8988T (cell line): Measurements from ENCODE around the gene PLA2G4E.

ENCODE experiments used
- DNase-seq: peaks from one replicate; pipeline ENCODE4 v3.0.0; 2011

The PLA2G4E gene

DNA sequence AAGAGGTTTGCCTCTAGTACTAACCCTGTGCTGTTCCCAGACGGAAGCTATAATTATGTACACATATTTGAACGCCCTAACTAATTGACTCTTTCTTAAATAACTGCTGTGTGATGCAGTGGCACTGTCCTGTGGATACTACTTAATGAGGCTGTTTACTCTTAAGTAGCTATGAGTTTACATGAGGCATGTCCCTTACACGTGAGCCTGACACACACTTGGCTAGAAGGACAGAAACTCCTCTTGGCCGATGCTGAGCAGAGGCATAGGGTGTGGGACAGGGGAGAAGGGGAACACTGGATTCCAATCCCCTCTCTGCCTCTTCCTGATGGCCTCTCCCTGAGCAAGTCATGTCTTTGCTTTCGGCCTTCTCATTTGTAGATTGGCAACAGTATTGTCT lies 70.4 kb downstream of the PLA2G4E start:
- no peak for DNase-seq

DNA sequence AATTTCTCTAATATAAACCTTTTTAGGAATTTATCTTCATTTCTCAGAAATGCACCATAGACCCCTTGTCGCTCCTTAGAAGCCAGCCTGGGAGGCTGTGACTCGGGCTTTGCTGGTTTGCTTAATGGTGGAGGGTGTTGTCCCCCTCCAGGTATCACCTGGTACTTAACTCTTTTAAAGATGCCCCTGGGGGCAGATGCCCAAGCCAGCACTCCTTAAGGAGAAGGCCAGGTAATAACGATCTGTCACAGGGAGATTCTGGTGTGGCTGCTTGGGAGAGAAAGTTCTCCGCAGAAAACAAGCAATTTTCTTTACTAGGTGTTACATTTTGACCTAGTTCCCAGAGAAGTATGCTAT lies 70.7 kb downstream of the PLA2G4E start:
- DNase-seq: no peak

GRCh38 chr15:41949401-41950126 lies 71.3 kb downstream of the PLA2G4E start:
- DNase-seq: no peak

GRCh38 chr15:41948490-41948889 lies 72.4 kb downstream of the PLA2G4E start:
- DNase-seq: no peak

- no peak for DNase-seq
Observed at GRCh38 chr15:41946970-41947369, 73.9 kb downstream of the PLA2G4E start.

GRCh38 chr15:41945731-41946130 lies 75.1 kb downstream of the PLA2G4E start:
- no peak for DNase-seq

DNA sequence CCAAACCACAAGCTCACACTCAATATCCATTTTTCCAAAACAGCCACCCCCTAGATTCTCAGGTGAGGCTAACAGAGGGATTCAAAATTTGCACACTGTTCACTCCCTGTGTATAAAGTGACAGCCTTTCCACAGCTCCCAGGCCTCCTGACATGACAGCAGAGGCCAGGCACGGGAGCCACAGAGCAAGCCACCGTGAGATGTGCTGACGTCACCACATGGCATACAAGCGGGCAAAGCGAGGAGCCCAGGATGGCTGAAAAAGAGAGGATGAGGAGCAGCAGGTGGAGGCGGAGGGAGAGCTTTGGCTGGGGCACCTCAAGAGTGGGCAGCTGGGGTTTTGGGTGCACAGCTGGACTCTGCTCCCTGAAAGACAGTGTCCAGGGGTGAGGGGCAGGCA lies 75.6 kb downstream of the PLA2G4E start:
- no peak for DNase-seq

DNA sequence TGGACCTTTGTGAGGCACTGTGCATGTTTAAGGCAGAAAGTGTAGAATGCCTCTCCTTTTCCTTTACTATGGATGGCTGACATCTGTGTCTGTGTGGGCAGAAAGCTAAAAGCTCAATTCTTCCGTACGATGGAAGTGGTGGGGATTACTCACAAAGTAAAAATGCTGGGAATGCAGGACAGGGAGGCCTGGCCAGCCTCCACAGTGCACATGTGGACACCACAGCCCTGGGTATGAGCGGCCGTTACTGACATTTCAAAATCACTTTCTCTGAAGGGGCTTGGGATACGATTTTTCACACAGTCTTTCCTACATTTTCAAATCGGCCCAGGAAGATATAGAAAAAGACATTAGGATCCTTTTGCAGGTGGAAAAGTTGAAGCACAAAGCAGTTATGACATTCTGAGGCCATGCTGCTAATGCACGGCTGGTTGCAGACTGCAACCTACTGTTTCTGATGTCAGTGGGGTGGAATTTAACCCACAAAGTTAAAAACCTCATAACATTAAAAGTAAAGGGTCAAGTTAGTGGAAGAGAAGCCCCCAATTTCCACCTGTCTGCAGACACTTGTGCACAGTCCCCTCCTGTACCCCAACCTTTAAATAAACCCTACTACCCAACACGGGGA lies 76.4 kb downstream of the PLA2G4E start:
- no peak for DNase-seq

DNA sequence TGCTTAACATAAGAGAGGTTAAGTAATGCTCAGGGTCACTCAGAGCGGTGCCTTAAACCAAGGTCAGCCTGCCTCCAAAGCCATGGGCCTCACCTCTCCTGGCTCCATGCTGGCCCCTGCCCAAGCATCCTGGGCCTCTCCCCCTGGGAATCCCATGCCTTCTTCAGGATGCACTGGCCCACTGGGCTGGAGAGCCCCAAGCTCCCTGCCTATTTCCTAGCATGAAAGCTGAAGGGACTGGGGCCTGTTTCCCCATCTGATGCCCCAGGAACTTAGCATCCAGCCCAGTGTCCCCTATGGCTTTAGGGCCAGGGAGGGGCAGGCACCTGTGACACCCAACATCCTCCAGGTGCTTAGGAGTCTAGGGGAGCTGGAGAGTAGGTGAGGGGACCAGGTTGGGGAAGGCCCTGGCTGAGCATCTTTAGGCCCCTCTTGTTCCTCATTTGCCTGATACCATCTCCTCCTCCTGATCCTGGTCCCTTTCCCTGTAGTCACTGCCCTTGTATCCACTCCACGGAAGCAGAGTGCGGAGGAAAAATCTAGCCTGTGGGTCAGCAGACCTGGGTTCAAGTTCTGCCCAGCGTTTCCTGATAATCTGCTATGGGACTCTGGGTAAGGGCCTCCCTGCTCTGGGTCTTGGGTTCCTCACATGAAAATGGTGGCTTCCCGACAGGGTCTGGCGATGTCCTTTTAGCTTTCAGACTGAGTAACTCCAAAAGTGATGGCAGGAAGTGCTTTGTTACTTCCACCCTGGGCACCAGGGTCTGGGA lies 77.1 kb downstream of the PLA2G4E start:
- no peak for DNase-seq

DNA sequence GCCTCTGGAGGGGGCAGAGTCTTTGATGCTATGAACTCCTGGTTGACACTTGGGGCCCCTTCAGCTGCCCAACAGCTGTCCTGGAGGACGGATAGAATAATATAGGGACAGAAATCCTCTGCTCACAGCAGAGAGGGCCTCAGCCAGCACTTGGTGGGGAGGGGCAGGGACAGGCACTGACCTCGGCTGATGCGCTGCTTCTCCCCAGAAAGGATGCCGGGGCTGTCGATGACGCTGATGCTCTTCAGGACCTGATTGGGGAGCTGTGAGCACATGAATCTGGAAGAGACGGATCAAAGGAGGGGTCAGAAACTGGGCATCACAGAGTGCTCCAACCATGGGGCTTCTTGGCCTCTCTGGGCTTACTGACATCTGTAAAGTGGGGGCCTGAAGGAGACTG lies 78.0 kb downstream of the PLA2G4E start:
- DNase-seq: no peak

DNA sequence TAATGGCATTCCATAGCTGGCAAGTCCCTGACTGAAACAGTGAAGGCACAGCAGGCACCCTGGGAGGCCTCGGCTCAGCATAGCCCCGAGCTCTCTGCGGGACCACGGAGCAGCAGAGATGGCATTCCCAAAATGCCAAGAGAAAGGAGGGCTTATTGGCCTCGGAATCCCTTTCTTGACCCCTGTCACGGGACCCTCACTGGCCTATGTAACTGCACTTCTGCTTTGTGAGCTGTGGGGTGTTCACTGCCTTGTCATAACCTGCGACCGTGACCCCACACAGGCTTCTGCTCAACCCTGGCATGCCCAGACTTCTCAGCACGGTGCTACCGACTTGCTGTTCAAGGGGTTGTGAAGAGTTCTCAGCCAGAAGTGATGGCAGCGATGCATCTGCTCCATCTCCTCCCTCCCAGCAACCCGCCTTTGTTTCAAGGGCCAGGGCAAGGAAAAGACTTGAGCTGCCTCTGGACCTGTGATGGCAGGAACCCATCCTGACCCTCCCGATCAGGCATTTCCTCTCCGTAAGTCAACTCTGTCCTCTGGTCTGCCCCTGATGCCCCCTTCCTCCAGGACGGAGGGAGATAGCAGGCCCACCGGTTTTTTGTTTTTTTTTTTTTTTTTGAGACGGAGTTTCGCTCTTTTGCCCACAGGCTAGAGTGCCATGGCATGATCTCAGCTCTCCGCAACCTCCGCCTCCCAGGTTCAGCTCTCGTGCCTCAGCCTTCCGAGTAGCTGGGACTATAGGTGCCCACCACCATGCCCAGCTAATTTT lies 79.0 kb downstream of the PLA2G4E start:
- no peak for DNase-seq

GRCh38 chr15:41940441-41940857 lies 80.4 kb downstream of the PLA2G4E start:
- DNase-seq: no peak

- no peak for DNase-seq
Observed at GRCh38 chr15:41939986-41940385, 80.9 kb downstream of the PLA2G4E start.

- DNase-seq: no peak
Observed at GRCh38 chr15:41937568-41937923, 83.3 kb downstream of the PLA2G4E start.

GRCh38 chr15:41936649-41937567 lies 83.9 kb downstream of the PLA2G4E start:
- DNase-seq: no peak

DNA sequence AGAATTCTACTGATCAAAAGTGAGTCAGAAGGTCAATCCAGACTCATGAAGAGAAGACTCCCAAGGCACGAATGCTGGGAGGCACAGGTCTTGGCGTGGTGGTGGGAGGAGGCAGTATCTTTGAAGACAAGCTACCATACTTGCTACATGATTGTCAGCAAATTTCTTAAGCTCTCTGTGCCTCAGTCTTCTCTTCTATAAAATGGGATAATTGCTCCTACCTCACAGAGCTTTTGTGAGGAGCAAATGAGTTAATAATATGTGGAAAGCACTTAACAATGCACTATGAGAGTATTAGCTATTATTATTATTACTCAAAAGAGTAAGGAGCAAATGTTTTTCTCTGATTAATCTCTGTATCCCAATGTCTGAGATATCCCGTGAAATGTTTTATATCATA lies 84.7 kb downstream of the PLA2G4E start:
- no peak for DNase-seq

GRCh38 chr15:41935566-41936020 lies 85.2 kb downstream of the PLA2G4E start:
- DNase-seq: no peak

- peak; percentile 38 for DNase-seq
Observed at GRCh38 chr15:41934843-41935242, 86.0 kb downstream of the PLA2G4E start.

GRCh38 chr15:41933771-41934170 lies 87.1 kb downstream of the PLA2G4E start:
- DNase-seq: no peak

- no peak for DNase-seq
Observed at GRCh38 chr15:41933326-41933725, 87.5 kb downstream of the PLA2G4E start.

- DNase-seq: no peak
Observed at GRCh38 chr15:41932511-41933289, 88.1 kb downstream of the PLA2G4E start.
